GM12891 (cell line): Measurements from ENCODE around the gene SLC6A12.

ENCODE experiments used
- DNase-seq: peaks from one replicate; pipeline ENCODE4 v3.0.0; 2011; ENCODE audit warnings: low spot score; ENCODE audit not compliant: insufficient read length
- FAIRE-seq: peaks from 2 replicates; lab custom pipeline; 2011; peaks lifted over from hg19 to GRCh38; lab: Jason Lieb, UNC
- PAX5 ChIP-seq: IDR thresholded peaks from 2 replicates; pipeline ENCODE4 v1.6.1; 2011; ENCODE audit warnings: low read length, moderate library complexity, mild to moderate bottlenecking; ENCODE audit not compliant: insufficient read depth, severe bottlenecking
- POLR2A ChIP-seq: IDR thresholded peaks from 2 replicates; pipeline ENCODE4 v1.6.1; 2011; ENCODE audit warnings: low read depth, low read length, control low read depth
- POLR2AphosphoS5 ChIP-seq: IDR thresholded peaks from 2 replicates; pipeline ENCODE4 v1.6.1; 2011; ENCODE audit warnings: low read depth, low read length, control low read depth
- POU2F2 ChIP-seq: IDR thresholded peaks from 2 replicates; pipeline ENCODE4 v1.6.1; 2011; ENCODE audit warnings: low read depth, mild to moderate bottlenecking, control low read depth, low read length, moderate library complexity
- SPI1 ChIP-seq: IDR thresholded peaks from 2 replicates; pipeline ENCODE4 v1.6.1; 2011; ENCODE audit warnings: low read depth, low read length, control low read depth
- TAF1 ChIP-seq: IDR thresholded peaks from 2 replicates; pipeline ENCODE4 v1.6.1; 2011; ENCODE audit warnings: low read depth, low read length, control low read depth

The SLC6A12 gene

DNA sequence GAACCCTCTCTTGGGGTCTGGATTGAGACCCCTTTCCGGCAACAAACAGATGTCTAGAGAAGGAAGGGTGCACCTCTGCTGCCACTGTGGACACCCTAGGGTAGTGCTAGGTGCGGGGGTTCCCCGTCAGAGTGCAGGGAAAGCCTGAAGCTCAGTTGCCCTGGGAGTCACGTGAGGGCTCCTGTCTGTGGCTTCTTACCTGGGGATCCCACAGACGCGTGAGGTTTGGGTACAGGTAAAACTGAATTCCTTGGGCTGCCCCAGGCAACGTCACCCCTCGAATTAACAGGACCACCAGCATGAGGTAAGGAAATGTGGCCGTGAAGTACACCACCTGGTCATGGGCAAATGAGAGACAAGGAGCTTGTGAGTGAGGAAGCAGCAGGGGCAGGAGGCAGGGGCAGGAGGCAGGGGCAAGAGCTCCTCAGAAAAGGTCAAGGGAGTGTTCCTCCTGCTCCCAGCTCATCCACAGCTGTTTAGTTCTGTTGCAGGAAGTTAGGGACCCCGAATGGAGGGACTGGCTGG is 21.0 kb upstream of the SLC6A12 start:
- DNase-seq = no peak
- no peak for TF ChIP-seq POU2F2
- TF ChIP-seq SPI1 = no peak
- no peak for TF ChIP-seq POLR2AphosphoS5
- no peak for TF ChIP-seq PAX5
- no peak for TF ChIP-seq TAF1
- TF ChIP-seq POLR2A = no peak
- FAIRE-seq = no peak

DNA sequence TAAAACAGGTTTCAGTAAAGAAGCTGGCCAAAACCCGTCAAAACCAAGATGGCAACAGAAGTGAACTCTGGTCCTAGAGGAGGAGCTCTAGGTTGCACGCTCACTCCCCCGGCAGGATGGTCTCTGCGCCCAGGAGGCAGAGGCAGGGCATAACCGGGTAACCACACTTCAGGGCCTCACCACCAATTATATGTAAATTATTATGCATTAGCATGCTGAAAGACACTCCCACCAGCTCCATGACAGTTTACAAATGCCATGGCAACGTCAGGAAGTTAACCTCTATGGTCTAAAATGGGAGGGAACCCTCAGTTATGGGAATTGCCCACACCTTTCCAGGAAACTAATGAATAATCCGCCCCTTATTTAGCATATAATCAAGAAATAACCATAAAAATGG is 20.1 kb upstream of the SLC6A12 start:
- DNase-seq (no peak), FAIRE-seq (no peak)
- no peak for TF ChIP-seq POLR2AphosphoS5
- TF ChIP-seq TAF1 = no peak
- no peak for TF ChIP-seq POU2F2
- TF ChIP-seq POLR2A = no peak
- TF ChIP-seq PAX5 = no peak
- TF ChIP-seq SPI1 = no peak

DNA sequence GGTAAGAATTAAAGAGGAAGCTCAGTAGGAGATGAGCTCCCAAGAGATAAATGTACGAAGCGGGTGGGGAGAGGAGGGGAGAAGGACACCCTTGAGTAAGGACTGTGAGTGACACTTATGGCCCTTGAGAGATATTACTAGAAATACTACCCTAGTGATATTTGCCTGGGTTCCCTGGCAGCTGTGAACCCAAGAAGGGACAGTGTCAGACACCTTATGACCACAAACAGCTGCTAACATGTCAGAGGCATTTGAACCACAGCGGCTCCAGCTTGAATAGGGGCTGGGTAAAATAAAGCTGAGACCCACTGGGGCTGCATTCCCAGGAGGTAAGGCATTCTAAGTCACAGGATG is 19.6 kb upstream of the SLC6A12 start:
- no peak for FAIRE-seq
- no peak for DNase-seq
- TF ChIP-seq POLR2AphosphoS5 (no peak), POLR2A (no peak), PAX5 (no peak), TAF1 (no peak)

DNA sequence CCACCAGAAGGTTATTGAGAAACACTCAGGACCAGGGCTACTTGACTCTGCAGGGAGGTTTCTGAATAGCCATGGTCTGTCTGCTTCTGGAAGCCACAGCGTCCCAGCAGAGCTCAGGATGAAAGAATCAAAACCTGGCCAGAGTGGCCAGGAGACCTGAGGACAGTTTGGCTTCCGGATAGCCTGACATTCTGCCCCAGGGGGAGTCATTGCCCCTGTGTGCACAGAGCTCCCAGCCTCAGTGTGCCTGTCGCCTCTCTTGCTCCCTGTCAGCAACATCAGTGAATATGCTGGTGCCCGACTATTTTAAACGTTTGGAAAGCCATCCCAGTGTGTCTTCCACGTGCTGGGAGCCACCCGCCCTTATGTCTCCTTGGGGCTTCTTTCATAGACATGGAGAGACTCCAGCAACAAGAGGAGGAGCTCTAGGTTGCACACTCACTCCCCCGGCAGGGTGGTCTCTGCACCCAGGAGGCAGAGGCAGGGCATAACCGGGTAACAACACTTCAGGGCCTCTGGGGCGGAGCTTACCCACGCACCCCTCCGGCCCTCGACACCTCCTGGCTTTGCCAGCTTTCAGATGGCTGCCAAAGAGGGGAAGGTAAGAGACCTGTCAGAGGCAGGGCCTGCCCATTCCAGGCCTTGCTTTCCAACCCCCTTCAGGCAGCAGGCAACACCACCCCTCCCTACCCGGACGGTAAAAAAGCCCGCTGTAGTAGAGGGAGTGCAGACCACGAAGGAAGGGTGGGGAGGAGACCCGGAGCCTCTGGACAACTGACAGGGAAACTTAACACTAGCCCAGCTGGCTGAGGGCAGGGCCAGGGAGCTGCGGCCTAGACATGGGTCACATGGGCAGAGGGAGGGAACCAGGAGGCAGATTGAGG is 19.0 kb upstream of the SLC6A12 start:
- no peak for TF ChIP-seq POU2F2
- TF ChIP-seq SPI1 = no peak
- no peak for TF ChIP-seq PAX5
- no peak for TF ChIP-seq POLR2AphosphoS5
- no peak for TF ChIP-seq TAF1
- no peak for TF ChIP-seq POLR2A
- FAIRE-seq (no peak), DNase-seq (no peak)

DNA sequence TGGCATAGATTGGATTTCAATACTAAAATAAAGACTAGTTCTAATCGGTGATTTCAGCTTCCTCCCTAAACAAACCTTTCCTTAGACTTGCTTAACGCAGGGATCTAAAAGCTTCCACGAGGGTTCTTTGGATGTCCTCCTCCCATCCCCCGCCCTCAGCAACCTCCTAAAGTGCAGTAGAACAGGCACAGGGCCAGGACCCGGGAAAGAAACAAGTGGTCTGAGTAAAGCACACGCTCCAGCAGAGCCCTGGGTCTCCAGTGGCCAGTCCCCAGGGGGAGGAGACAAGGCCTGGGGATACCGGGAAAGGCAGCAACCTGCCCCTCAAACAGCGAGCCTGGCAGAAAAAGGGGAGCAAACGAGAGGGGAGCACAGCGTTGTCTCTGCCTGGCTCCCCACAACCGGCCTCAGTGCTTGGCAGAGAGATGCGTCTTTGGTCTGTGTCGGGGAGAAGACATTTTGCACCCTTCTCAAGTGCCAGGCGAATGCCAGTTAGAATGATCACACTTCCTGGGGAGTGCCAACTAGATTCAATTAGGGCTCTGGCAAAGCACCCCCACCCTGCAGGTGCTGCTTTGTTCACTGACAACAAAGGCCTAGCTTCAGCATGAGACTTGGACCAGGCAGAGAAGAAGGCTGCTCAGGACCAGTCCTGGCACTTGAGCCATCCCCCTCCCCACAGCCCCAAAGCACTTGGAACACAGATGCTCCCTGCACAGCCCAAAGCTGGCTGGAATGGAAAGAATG is 17.1 kb upstream of the SLC6A12 start:
- TF ChIP-seq POU2F2 (no peak), POLR2AphosphoS5 (no peak), PAX5 (no peak), SPI1 (no peak), POLR2A (no peak), TAF1 (no peak)
- DNase-seq = no peak
- FAIRE-seq = no peak

DNA sequence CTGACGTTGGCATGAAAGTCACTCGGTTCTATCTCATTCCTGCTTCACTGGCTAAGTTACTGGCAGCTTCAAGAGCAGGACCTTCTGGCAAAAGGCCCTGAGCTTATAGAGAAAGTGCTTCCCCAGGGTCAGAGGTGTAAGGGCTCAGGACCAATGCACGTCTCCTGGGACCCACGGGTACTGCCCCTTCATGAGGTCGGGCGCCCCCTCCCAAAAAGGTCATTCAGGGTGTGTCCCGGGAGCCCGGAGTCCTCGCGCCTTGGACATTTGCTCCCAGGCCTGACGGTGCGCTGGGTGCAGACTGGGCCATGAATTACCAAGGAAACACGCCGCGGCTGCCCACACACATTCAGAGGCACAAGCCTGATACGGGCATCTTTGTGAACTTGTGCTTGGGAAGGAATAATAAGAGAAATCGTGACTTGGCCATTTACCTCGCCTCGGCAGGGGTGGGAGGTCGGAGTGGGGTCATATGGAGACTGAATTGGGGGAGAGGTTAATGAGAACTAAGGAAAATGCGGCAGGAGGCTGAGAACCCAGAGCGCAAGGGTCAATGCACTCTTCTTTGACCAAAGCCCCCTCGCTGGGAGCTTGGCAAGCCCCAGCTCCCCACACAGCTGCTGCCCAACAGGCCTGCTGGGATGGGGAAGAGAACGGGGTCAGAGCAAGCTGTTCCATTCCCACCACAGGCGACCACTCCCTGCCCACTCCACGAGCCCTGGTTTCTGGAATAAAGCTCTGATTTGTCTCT is 15.7 kb upstream of the SLC6A12 start:
- no peak for FAIRE-seq
- no peak for DNase-seq
- TF ChIP-seq POLR2AphosphoS5 (no peak), SPI1 (no peak), POLR2A (no peak), POU2F2 (no peak), TAF1 (no peak), PAX5 (no peak)

DNA sequence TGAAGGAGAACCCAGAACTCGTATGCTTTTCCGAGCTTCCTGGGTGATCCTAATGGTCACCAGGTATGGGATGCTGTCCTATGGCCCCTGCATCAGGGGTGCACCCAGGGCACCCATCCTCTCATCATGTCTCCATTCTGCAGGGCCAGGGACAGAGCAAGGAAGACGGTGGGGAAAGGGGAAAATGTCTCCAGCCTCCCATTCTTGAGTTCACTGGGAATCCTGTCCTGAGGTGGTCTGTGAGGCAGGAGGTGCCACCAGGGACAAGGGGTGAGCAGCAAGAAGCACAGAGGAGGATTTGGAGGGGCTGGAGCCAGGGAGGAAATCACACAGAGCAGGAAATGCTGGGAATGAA is 14.9 kb upstream of the SLC6A12 start:
- FAIRE-seq (no peak), DNase-seq (no peak)
- TF ChIP-seq POLR2A = no peak
- TF ChIP-seq TAF1 = no peak
- no peak for TF ChIP-seq POLR2AphosphoS5
- no peak for TF ChIP-seq SPI1
- TF ChIP-seq POU2F2 = no peak
- TF ChIP-seq PAX5 = no peak

DNA sequence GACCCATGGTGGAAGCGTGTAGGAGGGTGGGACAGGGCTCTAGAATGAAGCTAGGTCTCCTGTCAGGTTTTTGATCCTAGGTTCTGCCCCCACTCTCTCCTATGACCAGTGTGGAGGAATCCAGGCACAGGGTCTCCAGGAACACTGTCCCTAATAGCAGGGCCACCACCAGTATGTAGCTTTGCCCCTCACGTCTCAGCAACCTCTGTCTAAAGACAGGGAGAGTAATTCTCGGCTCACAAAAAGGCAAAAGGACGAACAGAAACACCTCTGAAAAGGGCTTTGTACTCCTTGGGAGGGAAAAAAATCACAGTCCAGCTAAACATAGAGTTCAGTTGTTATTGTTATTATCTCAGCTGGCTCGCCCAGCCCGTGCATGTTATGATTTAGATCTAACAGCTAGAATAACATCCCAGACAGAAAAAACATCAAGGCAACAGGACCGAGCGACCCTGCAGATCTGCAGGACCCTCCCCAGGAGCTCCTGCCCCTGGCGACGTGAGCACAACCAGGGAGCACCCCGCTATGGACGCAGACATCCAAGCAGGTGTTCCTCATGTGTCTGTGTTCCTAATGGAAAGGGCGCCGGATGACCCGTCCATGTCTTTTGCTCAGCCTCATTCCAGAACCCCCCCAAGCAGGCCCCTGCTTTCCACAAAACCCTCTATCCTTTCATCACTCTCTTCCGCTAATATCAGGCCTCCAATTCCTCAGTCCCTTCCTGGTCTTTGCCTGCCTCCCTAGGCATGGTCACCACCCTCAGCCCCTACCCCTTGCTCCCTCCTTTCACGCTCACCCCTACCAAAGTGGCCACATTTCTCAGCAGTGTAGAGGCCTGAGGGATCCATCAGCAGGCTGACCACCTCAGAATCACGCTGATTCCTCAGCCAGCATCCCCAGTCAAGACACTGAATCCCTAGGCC is 14.2 kb upstream of the SLC6A12 start:
- TF ChIP-seq POLR2AphosphoS5 (no peak), PAX5 (no peak), SPI1 (no peak), TAF1 (no peak), POLR2A (no peak)
- FAIRE-seq (no peak), DNase-seq (no peak)
